Ascending aorta (tissue), 2 donors: ENCODE results near the gene AKAP6. TPM values are rescaled to one million over a fixed set of nuclear protein-coding genes. Genes with fewer than 3 reads are reported as not detected.

ENCODE experiments used
- DNase-seq, 2 donors: peaks; one replicate each; pipeline ENCODE4 v3.0.0-alpha.2; 2019; ENCODE audit warnings: low spot score in 2 of 2
- H3K27ac ChIP-seq, 2 donors: fragments of 200-600 bp; sonication (generic); one replicate each; pipeline ENCODE4 v1.5.1; 2016 to 2017; ENCODE audit warnings: mild to moderate bottlenecking in 1 of 2
- H3K27me3 ChIP-seq: fragments of 200-600 bp; sonication (generic); one replicate; pipeline ENCODE4 v1.5.1; 2017
- H3K36me3 ChIP-seq, 2 donors: fragments of 200-600 bp; sonication (generic); one replicate each; pipeline ENCODE4 v1.5.1; 2016
- H3K4me1 ChIP-seq, 2 donors: fragments of 200-600 bp; sonication (generic); one replicate each; pipeline ENCODE4 v1.5.1; 2016 to 2017; ENCODE audit warnings: mild to moderate bottlenecking in 1 of 2
- H3K4me3 ChIP-seq, 2 donors: fragments of 200-600 bp; sonication (generic); one replicate each; pipeline ENCODE4 v1.5.1; 2016 to 2017; ENCODE audit warnings: mild to moderate bottlenecking in 1 of 2
- H3K9me3 ChIP-seq, 2 donors: fragments of 200-600 bp; sonication (generic); one replicate each; pipeline ENCODE4 v1.5.1; 2016
- intact Hi-C: fragments of 100-400 bp; cut with DNase I; formaldehyde crosslinking; loops from one replicate; pipeline ENCODE4 v1.15.1; 2023
- total RNA-seq: library from RNA; depleted of rRNA; stranded (reverse); fragments of >200 nt; gene quantifications from one replicate; pipeline ENCODE4 v1.1.0, GENCODE V29; 2016
- TF ChIP-seq, protein P1 (sequence below), 3 experiments: fragments of 200-600 bp in 2 of 3; fragments of 450-650 bp in 1 of 3; sonication (generic) in 2 of 3; IDR thresholded peaks; one replicate each; pipeline ENCODE4 v1.5.1; 2016 to 2019; ENCODE audit warnings: antibody characterized with exemption in 3 of 3, mild to moderate bottlenecking in 1 of 3, moderate library complexity in 1 of 3

Gene AKAP6
- total RNA-seq, 1 donor from 2014 or later, result 21.1 TPM

DNA sequence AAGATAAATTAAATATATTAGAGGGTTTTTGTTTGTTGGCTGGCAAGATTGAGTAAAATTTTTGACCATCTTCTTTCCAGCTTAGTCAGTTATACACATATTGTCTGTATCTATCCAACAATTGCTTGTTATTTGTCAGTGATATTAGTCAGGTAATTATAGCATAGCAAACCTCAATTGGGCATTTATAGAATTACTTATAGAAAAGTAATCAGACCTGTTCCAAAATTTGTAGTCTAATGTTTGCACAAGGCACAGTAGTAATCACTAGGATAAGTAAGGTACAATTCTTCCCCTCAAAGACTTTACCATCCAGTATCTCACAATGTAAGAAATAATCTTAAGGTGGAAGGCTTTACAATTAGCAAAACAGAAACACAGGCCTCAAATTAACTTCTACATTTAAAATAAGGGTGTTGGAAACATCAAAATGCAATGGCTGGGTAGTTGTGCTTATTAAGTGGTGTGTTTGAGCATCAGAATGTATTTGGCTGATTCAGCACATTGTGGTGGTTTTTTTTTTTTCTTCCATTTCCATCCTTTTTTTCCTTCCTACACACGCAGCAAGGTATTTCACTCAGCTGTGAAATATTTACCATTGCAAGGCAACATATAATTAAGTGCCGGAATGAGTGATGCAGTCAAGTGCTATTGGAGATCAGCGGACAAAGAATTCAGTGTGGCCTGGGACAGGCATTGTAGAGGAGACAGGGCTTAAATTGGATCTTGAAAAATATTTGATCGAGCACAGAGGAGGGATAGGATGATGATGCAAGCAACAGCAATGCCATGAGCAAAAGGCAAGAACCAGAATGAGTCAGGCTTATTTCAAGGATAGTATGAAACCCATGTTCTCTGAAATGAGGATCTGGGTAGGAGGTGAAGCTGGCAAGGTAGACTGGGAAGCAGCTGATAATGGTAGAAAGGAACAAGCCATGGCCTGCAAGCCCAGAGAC is 178.2 kb downstream of the AKAP6 start:
- H3K4me1 ChIP-seq, result peaks cover 0 to 16% of the 10 kb centered on the region in 2 donors
- H3K27me3 ChIP-seq, result no peaks in the 10 kb centered on the region
- no peaks in the 10 kb centered on the region for H3K36me3 ChIP-seq
- intact Hi-C loops, result loop anchor here (5.0 kb wide), 1 partner anchor 35 kb away; no protein-coding TSS in a partner anchor
- no peaks in the 10 kb centered on the region for H3K9me3 ChIP-seq
- no peak for DNase-seq
- H3K4me3 ChIP-seq, result no peak overlapping the region
- peak overlapping the region; percentile 88 to 91 for H3K27ac ChIP-seq
- TF ChIP-seq, protein P1, sequence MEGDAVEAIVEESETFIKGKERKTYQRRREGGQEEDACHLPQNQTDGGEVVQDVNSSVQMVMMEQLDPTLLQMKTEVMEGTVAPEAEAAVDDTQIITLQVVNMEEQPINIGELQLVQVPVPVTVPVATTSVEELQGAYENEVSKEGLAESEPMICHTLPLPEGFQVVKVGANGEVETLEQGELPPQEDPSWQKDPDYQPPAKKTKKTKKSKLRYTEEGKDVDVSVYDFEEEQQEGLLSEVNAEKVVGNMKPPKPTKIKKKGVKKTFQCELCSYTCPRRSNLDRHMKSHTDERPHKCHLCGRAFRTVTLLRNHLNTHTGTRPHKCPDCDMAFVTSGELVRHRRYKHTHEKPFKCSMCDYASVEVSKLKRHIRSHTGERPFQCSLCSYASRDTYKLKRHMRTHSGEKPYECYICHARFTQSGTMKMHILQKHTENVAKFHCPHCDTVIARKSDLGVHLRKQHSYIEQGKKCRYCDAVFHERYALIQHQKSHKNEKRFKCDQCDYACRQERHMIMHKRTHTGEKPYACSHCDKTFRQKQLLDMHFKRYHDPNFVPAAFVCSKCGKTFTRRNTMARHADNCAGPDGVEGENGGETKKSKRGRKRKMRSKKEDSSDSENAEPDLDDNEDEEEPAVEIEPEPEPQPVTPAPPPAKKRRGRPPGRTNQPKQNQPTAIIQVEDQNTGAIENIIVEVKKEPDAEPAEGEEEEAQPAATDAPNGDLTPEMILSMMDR (IDR thresholded peaks at IDR 0.05), result no peak

DNA sequence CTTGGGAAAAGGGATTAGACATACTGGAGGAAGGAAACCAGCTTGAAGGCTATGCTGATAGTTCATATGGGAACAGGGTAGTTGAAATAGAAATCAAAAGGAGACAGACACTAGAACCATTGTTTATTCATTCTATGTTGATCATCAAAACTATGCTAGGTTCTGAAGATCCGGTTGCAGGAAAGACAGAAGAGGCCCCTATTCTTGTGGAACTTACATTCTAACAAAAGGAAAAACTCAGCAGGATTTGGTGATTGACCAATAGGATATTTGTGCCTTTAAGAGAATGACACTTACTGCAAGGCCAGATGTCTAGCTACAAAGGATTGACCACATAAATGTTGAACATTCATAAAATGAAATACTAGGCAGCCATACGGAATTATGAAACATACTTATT is 179.2 kb downstream of the AKAP6 start:
- H3K9me3 ChIP-seq, result no peaks in the 10 kb centered on the region
- H3K36me3 ChIP-seq, result no peaks in the 10 kb centered on the region
- H3K27me3 ChIP-seq, result no peaks in the 10 kb centered on the region
- DNase-seq, result no peak
- H3K4me3 ChIP-seq, result no peak overlapping the region
- peaks cover 0 to 20% of the 10 kb centered on the region in 2 donors for H3K4me1 ChIP-seq
- TF ChIP-seq, protein P1 (IDR thresholded peaks at IDR 0.05), result no peak
- H3K27ac ChIP-seq, result peak overlapping the region; percentile 88 to 91
- intact Hi-C loops, result loop anchor here (2.0 to 5.0 kb wide), 4 partner anchors 27 to 305 kb away; partner anchors contain the start of genes RNU6-7 and RNU6-8

DNA sequence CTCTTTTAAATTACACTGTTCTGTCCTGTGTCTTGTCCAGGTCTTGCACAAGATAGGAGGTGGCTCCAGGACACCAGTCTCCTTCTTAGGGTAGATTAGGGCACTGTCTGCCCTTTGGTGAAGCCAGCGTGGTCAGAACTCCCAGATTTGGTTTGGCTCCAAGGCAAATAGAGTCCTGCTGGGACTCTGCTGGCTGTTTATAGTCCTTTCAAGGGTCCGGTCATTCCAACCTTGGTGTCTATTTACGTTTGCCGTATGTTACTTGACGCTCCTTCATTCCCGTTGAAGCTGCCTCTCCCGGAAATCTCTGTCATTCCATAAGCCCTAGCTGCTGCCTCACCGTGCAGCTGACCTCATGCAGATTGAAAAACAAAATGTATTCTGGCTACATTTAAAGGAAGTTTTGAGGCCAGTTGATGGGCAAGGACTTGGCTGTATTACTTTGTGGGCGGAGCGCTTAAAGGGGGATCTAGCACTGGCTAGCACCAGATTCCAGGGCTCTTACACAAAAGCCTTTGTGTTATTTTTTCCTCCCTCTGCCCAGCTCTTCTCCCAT is 180.6 kb downstream of the AKAP6 start:
- H3K4me3 ChIP-seq, result peak overlapping the region in 1 of 2 donors; percentile 50
- H3K36me3 ChIP-seq, result no peaks in the 10 kb centered on the region
- TF ChIP-seq, protein P1 (IDR thresholded peaks at IDR 0.05), result no peak
- intact Hi-C loops, result loop anchor here (1.0 to 5.0 kb wide), 8 partner anchors 29 to 432 kb away; partner anchors contain the start of genes ARHGAP5, RNU6-7 and RNU6-8
- H3K27ac ChIP-seq, result peak overlapping the region; percentile 88 to 91
- no peaks in the 10 kb centered on the region for H3K27me3 ChIP-seq
- H3K4me1 ChIP-seq, result peaks cover 0 to 27% of the 10 kb centered on the region in 2 donors
- peak; percentile 46 to 91 for DNase-seq
- H3K9me3 ChIP-seq, result no peaks in the 10 kb centered on the region

DNA sequence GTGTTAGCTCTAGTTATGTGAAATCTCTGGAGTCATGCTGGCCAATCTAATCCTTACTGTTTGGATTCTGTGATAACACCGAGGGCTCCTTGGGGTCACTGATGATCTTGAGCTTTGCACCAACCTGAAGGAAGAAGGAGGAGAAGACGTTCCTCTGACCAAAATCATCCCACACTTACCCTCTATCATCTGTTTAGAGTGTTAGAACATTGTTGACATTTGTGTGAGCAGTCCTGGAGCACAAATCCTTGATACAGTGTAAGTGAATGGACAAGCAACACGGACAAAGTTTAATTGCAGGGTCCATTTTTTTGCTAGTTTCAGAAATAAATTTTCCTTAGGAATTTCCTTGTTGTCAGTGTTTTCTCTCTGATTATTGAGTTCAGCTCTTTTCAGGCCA is 181.7 kb downstream of the AKAP6 start:
- Histone ChIP-seq H3K9me3 (no peaks in the 10 kb centered on the region), H3K4me1 (peaks cover 0 to 27% of the 10 kb centered on the region in 2 donors), H3K4me3 (no peak overlapping the region), H3K27ac (peak overlapping the region; percentile 48 to 91), H3K36me3 (no peaks in the 10 kb centered on the region), H3K27me3 (no peaks in the 10 kb centered on the region)
- no peak for DNase-seq
- intact Hi-C loops, result loop anchor here (5.0 kb wide), 3 partner anchors 139 to 434 kb away; partner anchors contain the start of gene ARHGAP5
- TF ChIP-seq, protein P1 (IDR thresholded peaks at IDR 0.05), result no peak

DNA sequence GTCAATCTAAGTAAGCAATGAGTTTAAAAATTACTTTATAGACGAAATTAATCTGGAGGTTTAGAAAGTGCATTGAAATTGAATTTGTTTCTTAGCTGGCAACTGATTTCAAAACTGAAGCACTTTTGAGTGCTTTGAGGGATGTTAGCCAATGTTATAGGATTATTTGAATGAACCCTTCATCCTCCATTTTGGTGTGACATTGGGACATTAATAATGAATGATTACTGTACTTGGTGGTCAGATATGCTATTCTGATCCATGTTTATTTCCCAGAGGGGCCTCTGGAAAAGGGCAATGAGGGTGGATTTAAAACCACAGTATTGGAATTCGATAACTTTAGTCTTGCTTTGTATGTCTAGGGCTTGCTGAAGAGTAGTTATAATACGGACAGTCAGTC is 183.2 kb downstream of the AKAP6 start:
- H3K4me1 ChIP-seq, result peaks cover 0 to 27% of the 10 kb centered on the region in 2 donors
- H3K27me3 ChIP-seq, result no peaks in the 10 kb centered on the region
- no peak overlapping the region for H3K4me3 ChIP-seq
- H3K9me3 ChIP-seq, result no peaks in the 10 kb centered on the region
- intact Hi-C loops, result loop anchor here (5.0 kb wide), 3 partner anchors 140 to 435 kb away; partner anchors contain the start of gene ARHGAP5
- no peaks in the 10 kb centered on the region for H3K36me3 ChIP-seq
- H3K27ac ChIP-seq, result peak overlapping the region; percentile 11 to 91
- no peak for DNase-seq
- TF ChIP-seq, protein P1 (IDR thresholded peaks at IDR 0.05), result no peak
